GM23248 (cell line): ENCODE results near the gene CHCHD1. TPM values are rescaled to one million over a fixed set of nuclear protein-coding genes. Genes with fewer than 3 reads are reported as not detected.

Experiments
- DNase-seq: peaks from one replicate; pipeline ENCODE4 v3.0.0-alpha.2; 2015
- H2AFZ ChIP-seq: fragments of 200-600 bp; sonication (generic); 2 replicates; pipeline ENCODE4 v1.6.1; 2016; ENCODE audit warnings: antibody characterized with exemption
- H3F3A ChIP-seq: fragments of 200-600 bp; sonication (generic); 2 replicates; pipeline ENCODE4 v1.6.1; 2016; ENCODE audit warnings: mild to moderate bottlenecking, antibody characterized with exemption, mixed run types; ENCODE audit not compliant: insufficient read depth
- H3K27ac ChIP-seq: fragments of 200-600 bp; sonication (generic); 2 replicates; pipeline ENCODE4 v1.5.1; 2016; ENCODE audit warnings: mild to moderate bottlenecking
- H3K27me3 ChIP-seq: fragments of 200-600 bp; sonication (generic); replicated peaks from 2 replicates; pipeline ENCODE4 v1.6.1; 2016; ENCODE audit warnings: mild to moderate bottlenecking; ENCODE audit not compliant: insufficient read depth
- H3K36me3 ChIP-seq: fragments of 200-600 bp; sonication (generic); 2 replicates; pipeline ENCODE4 v1.6.1; 2016; ENCODE audit warnings: low read depth, mild to moderate bottlenecking
- H3K4me1 ChIP-seq: fragments of 200-600 bp; sonication (generic); 2 replicates; pipeline ENCODE4 v1.6.1; 2016; ENCODE audit warnings: mild to moderate bottlenecking; ENCODE audit not compliant: insufficient read depth
- H3K4me2 ChIP-seq: fragments of 200-600 bp; sonication (generic); one replicate; pipeline ENCODE4 v1.6.1; 2016; ENCODE audit warnings: mild to moderate bottlenecking; ENCODE audit not compliant: unreplicated experiment
- H3K4me3 ChIP-seq: fragments of 200-600 bp; sonication (generic); 2 replicates; pipeline ENCODE4 v1.5.1; 2016; ENCODE audit warnings: mild to moderate bottlenecking
- H3K79me2 ChIP-seq: fragments of 200-600 bp; sonication (generic); 2 replicates; pipeline ENCODE4 v1.6.1; 2016; ENCODE audit warnings: mild to moderate bottlenecking; ENCODE audit not compliant: insufficient read depth
- H3K9ac ChIP-seq: fragments of 200-600 bp; sonication (generic); 2 replicates; pipeline ENCODE4 v1.6.1; 2016; ENCODE audit warnings: mild to moderate bottlenecking
- H3K9me2 ChIP-seq: fragments of 200-600 bp; sonication (generic); 2 replicates; pipeline ENCODE4 v1.6.1; 2016; ENCODE audit warnings: mixed run types, mild to moderate bottlenecking, moderate library complexity; ENCODE audit not compliant: insufficient read depth
- H3K9me3 ChIP-seq: fragments of 200-600 bp; sonication (generic); one replicate; pipeline ENCODE4 v1.6.1; 2017; ENCODE audit warnings: low read depth
- H4K20me1 ChIP-seq: fragments of 200-600 bp; sonication (generic); 2 replicates; pipeline ENCODE4 v1.6.0; 2016; ENCODE audit not compliant: insufficient read depth
- EZH2 ChIP-seq: fragments of 200-600 bp; sonication (generic); IDR thresholded peaks from 2 replicates; pipeline ENCODE4 v1.6.1; 2018; ENCODE audit warnings: antibody characterized with exemption, mild to moderate bottlenecking; ENCODE audit not compliant: insufficient read depth, poor library complexity, severe bottlenecking
- EZH2phosphoT487 ChIP-seq: fragments of 200-600 bp; sonication (generic); IDR thresholded peaks from 2 replicates; pipeline ENCODE4 v1.6.1; 2018; ENCODE audit warnings: antibody characterized with exemption, moderate library complexity, mild to moderate bottlenecking, low read depth; ENCODE audit not compliant: insufficient read depth
- WGBS, 2 experiments: methylation state at CpG; one replicate each; pipeline ENCODE4 v1.1.6; 2015 to 2017; ENCODE audit warnings: low lambda C conversion rate in 2 of 2, low coverage in 1 of 2; ENCODE audit errors: missing lambda C conversion rate in 2 of 2; 5-methylcytosine and 5-hydroxymethylcytosine counted together
- in situ Hi-C: fragments of 300-500 bp; cut with MboI; formaldehyde crosslinking; loops from 2 replicates; pipeline ENCODE4 v1.15.0; 2020
- polyA plus RNA-seq: library from polyadenylated mRNA; unstranded; fragments of >200 nt; fragmentation: Nextera tagmentation; extraction: Ambion mirVana; gene quantifications from 2 replicates; pipeline ENCODE4 v1.2.1, GENCODE V29; 2016
- total RNA-seq: library from RNA; depleted of rRNA; stranded (reverse); fragments of >200 nt; shearing (Covaris generic); gene quantifications from 2 replicates; pipeline ENCODE4 v1.2.3, GENCODE V29; 2014; rRNA removed

Gene CHCHD1
- total RNA-seq (23.1 and 26.9 TPM in 2 replicates), polyA plus RNA-seq (66.3 and 73.0 TPM in 2 replicates)

DNA sequence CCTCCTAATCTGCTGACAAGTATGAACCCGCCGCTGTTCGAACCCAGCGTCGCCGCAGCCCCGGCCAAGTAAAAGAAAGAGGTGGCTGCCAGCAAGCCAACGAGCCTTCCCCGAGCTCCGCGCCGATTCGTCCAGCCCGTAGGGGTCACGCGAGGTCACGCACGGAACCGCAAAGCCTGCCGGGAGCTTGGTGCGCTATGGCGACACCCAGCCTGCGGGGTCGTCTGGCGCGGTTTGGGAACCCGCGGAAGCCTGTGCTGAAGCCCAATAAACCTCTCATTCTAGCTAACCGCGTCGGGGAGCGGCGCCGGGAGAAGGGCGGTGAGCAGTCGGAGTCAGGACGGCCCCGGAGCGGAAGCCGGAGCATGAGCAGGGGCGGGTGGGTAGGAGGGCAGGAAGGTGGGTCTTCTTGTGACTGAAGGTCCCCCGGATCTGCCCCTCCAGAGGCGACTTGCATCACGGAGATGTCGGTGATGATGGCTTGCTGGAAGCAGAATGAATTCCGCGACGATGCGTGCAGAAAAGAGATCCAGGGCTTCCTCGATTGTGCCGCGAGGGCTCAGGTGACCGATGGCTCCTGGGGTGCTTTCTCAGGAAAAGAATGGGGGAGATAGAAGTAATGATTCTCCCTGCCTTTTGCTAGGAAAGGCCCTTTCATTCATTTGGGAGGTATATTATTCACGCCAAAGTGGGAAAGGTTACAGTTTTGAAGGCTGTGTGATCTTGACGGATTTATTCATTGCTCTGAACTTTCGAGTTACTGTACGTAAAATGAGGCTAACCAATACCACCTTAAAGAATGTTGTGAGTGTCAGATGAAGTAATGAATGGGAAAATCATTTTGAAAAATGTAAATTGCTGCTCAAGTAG is at the start of gene CHCHD1:
TSS of gene CHCHD1 (plus strand) at position 170 of the 870 bp plus-strand sequence. CDS start at position 198, 28 bp downstream.
- Histone ChIP-seq H3K4me2 (peak within 1 kb of the TSS; percentile 99), H3K27me3 (no peaks in the 10 kb centered on the region), H3K79me2 (peaks cover 93% of the 10 kb centered on the region), H2AFZ (peak within 1 kb of the TSS; percentile 86), H4K20me1 (no peaks in the 10 kb centered on the region; the same call in 1 of the 2 replicates), H3K4me3 (peak within 1 kb of the TSS; percentile 83), H3K27ac (peak within 1 kb of the TSS; percentile 72), H3K36me3 (peaks cover 12% of the 10 kb centered on the region), H3K9me3 (no peaks in the 10 kb centered on the region), H3K9me2 (no peaks in the 10 kb centered on the region), H3K9ac (peak within 1 kb of the TSS; percentile 87), H3K4me1 (peaks cover 24% of the 10 kb centered on the region), H3F3A (peaks cover 38% of the 10 kb centered on the region)
- TF ChIP-seq EZH2: no peak
- TF ChIP-seq EZH2phosphoT487: no peak
- WGBS, 2 experiments: 0 to 2% methylated on average over 44 to 57 of the region's 57 CpGs
- in situ Hi-C loops: no loop called here
- peak; percentile 95 for DNase-seq

DNA sequence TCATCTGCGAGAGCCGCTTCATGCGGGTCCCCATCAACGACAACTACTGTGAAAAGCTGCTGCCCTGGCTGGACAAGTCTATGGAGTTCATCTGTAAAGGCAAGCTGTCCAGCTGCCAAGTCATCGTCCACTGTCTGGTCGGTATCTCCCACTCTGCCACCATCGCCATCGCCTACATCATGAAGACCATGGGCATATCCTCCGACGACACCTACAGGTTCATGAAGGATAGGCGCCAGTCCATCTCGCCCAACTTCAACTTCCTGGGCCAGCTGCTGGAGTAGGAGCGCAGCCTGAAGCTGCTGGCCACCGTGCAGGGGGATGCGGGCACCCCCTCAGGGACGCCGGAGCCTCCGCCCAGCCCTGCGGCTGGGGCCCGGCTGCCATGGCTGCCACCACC is 49.4 kb upstream of the CHCHD1 start:
- H3K9me2 ChIP-seq: no peaks in the 10 kb centered on the region
- 96 to 97% methylated on average over 20 of the region's 20 CpGs for WGBS, 2 experiments
- no peaks in the 10 kb centered on the region for H3F3A ChIP-seq
- DNase-seq: no peak
- H3K36me3 ChIP-seq: 0 out of 2 replicates have a peak, but pooled peaks cover 4% of the 10 kb centered on the region
- H3K79me2 ChIP-seq: peaks cover 90% of the 10 kb centered on the region
- no peaks in the 10 kb centered on the region for H3K27me3 ChIP-seq
- H4K20me1 ChIP-seq: no peaks in the 10 kb centered on the region
- H3K9ac ChIP-seq: no peak overlapping the region
- H3K27ac ChIP-seq: no peak overlapping the region
- peaks cover 16% of the 10 kb centered on the region for H3K4me1 ChIP-seq
- no peak overlapping the region for H2AFZ ChIP-seq
- no peaks in the 10 kb centered on the region for H3K9me3 ChIP-seq
- TF ChIP-seq EZH2: no peak
- TF ChIP-seq EZH2phosphoT487: no peak
- H3K4me2 ChIP-seq: no peak overlapping the region
- H3K4me3 ChIP-seq: no peak overlapping the region
- in situ Hi-C loops: no loop called here

DNA sequence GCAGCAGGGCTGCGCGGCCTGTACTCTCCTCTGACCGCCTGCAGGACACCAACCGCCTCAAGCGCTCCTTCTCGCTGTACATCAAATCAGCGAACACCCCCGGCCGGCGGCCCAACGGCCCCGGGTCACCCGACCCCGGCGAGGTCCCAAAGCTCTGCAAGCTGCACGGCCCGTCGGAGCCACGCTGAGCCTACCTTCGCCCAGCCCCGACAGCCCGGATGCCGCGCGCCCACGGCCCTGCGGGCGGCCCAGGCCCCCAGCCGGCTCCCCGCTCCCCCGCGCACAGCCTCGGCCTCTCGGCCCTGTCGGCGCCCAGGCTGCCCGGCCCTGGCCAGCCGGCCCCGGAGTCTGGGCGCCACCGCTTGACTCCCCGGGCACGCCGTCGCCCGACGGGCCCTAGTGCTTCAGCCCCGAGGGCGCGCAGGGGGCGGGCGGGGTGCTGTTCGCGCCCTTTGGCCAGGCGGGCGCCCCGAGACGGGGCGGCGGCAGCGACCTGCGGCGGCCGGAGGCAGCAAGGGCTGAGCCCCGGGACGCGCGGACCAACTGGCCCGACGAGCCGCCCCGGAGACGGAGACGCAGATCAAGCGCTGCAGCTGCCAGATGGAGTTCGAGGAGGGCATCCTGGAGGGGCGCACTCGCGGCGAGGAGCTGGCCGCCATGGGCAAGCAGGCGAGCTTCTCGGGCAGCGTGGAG is 48.8 kb upstream of the CHCHD1 start:
- no peaks in the 10 kb centered on the region for H3K9me3 ChIP-seq
- no peak overlapping the region for H2AFZ ChIP-seq
- peaks cover 16% of the 10 kb centered on the region for H3K4me1 ChIP-seq
- no peaks in the 10 kb centered on the region for H3K27me3 ChIP-seq
- peaks cover 90% of the 10 kb centered on the region for H3K79me2 ChIP-seq
- no peaks in the 10 kb centered on the region for H3F3A ChIP-seq
- no peaks in the 10 kb centered on the region for H3K36me3 ChIP-seq
- in situ Hi-C loops: no loop called here
- WGBS, 2 experiments: 82 to 87% methylated on average over 35 to 84 of the region's 84 CpGs
- no peak for DNase-seq
- H3K9ac ChIP-seq: no peak overlapping the region
- no peak overlapping the region for H3K27ac ChIP-seq
- no peak overlapping the region for H3K4me3 ChIP-seq
- no peak overlapping the region for H3K4me2 ChIP-seq
- no peaks in the 10 kb centered on the region for H3K9me2 ChIP-seq
- TF ChIP-seq EZH2: no peak
- no peak for TF ChIP-seq EZH2phosphoT487
- no peaks in the 10 kb centered on the region for H4K20me1 ChIP-seq

DNA sequence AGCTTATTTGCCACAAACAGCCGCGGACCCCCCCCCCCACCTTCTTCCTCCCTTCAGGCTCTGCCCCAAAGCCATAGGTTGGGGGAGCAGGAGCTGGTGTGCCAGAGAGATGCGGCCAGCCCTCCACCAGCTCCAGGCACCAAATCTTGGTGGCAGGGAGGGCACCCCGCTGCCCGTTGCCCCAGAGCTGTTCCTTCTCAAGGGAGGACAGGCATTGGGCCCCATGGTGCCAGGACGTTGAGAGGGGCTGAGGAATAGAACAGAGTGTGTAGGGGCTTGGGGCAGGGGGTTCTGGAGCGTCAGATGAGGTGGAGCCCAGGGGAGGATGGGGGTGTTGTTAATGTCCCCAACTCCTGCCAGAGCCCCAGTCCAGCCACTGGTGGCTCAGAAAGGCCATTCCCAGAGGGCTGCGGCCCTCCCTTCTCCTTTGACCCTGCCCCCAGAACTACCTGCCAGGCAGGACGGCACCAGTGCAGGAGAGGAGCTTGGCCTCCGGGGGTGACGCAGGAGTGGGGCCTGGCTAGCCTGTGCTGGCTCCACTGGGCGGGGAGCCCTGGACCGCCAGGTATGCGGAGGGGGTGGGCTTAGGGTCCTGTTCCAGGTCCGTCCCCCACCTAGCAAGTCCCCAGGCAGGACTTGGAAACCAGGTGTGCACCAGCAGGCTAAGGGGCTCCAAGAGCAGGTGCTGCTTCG is 47.7 kb upstream of the CHCHD1 start:
- Histone ChIP-seq H3K4me1 (peaks cover 8% of the 10 kb centered on the region), H2AFZ (no peak overlapping the region), H3K4me3 (no peak overlapping the region), H3K9me3 (no peaks in the 10 kb centered on the region), H3F3A (no peaks in the 10 kb centered on the region), H3K27me3 (no peaks in the 10 kb centered on the region), H3K79me2 (peaks cover 80% of the 10 kb centered on the region), H3K27ac (no peak overlapping the region), H3K4me2 (no peak overlapping the region), H3K9ac (no peak overlapping the region), H3K36me3 (no peaks in the 10 kb centered on the region), H3K9me2 (no peaks in the 10 kb centered on the region), H4K20me1 (no peaks in the 10 kb centered on the region)
- in situ Hi-C loops: no loop called here
- no peak for DNase-seq
- WGBS, 2 experiments: 89 to 92% methylated on average over 13 to 16 of the region's 16 CpGs
- TF ChIP-seq EZH2phosphoT487 (no peak), EZH2 (no peak)
